HepG2 (cell line): ENCODE measurements around the gene MAFB. TPM values are rescaled to one million over a fixed set of nuclear protein-coding genes. Genes with fewer than 3 reads are reported as not detected.

Source experiments
- ATAC-seq: fragments of 200-7000 bp; cut with Tn5 transposase; 3 replicates; pipeline ENCODE4 v1.9.1; 2020; ENCODE audit warnings: mild to moderate bottlenecking, moderate library complexity
- BruUV-seq: library from RNA; stranded (reverse); fragments of 400-500 nt; replicated peaks from 2 replicates; lab custom pipeline; 2021; lab: Mats Ljungman, UMichigan
- CTCF ChIA-PET: fragments of 300-600 bp; formaldehyde crosslinking; extraction: SDS; loops from one replicate; lab custom pipeline; 2021; ENCODE audit warnings: low total read pairs, inconsistent platforms, low intra/inter-chr PET ratio; lab: Yijun Ruan, JAX
- POLR2A ChIA-PET: fragments of 350-600 bp; sonication (Branson Sonifier 250); formaldehyde crosslinking; loops from one replicate; lab custom pipeline; 2020; ENCODE audit warnings: antibody characterized with exemption, inconsistent platforms; lab: Yijun Ruan, JAX
- DNase-seq: peaks from one replicate; pipeline ENCODE4 v3.0.0-alpha.2; 2015; ENCODE audit warnings: low spot score
- FAIRE-seq: peaks from 3 replicates; lab custom pipeline; 2011; peaks lifted over from hg19 to GRCh38; lab: Jason Lieb, UNC
- H2AFZ ChIP-seq: one replicate; pipeline ENCODE4 v1.6.1; 2011; ENCODE audit warnings: low read length, inconsistent platforms
- H3K27ac ChIP-seq: fragments of 300-600 bp; 3 replicates; pipeline ENCODE4 v1.8.0; 2011; ENCODE audit warnings: mixed run types, mild to moderate bottlenecking, mixed read lengths, low read length, inconsistent platforms; ENCODE audit not compliant: insufficient read depth; ENCODE audit errors: extremely low read length
- H3K27me3 ChIP-seq, 2 experiments: fragments of 200-600 bp in 1 of 2; 2 replicates in 1 of 2; 3 replicates in 1 of 2; pipeline versions ENCODE4 v1.6.0 to v1.8.0; 2011; ENCODE audit warnings: low read length in 2 of 2, mild to moderate bottlenecking in 2 of 2, moderate library complexity in 2 of 2, inconsistent platforms in 1 of 2; ENCODE audit not compliant: insufficient read depth in 2 of 2, control insufficient read depth in 1 of 2
- H3K36me3 ChIP-seq, 2 experiments: fragments of 200-600 bp in 1 of 2; replicated peaks in 1 of 2; 2 replicates in 1 of 2; 3 replicates in 1 of 2; pipeline versions ENCODE4 v1.5.1 to v1.8.0; 2011; ENCODE audit warnings: low read length in 2 of 2, inconsistent platforms in 1 of 2; ENCODE audit not compliant: insufficient read depth in 2 of 2, control insufficient read depth in 1 of 2
- H3K4me1 ChIP-seq: 2 replicates; pipeline ENCODE4 v1.5.1; 2012; ENCODE audit warnings: low read length, inconsistent platforms; ENCODE audit not compliant: insufficient read depth
- H3K4me2 ChIP-seq: 2 replicates; pipeline ENCODE4 v1.6.0; 2011; ENCODE audit warnings: low read depth, low read length, inconsistent platforms
- H3K4me3 ChIP-seq, 3 experiments: fragments of 200-600 bp in 1 of 3; sonication (generic), shearing (Covaris generic) in 1 of 3; replicated peaks in 1 of 3; 2 replicates each; pipeline ENCODE4 v1.5.1; 2011 to 2016; ENCODE audit warnings: low read length in 3 of 3, inconsistent platforms in 2 of 3, low read depth in 2 of 3, mild to moderate bottlenecking in 2 of 3, control low read depth in 1 of 3, mixed read lengths in 1 of 3; ENCODE audit not compliant: insufficient read depth in 1 of 3
- H3K79me2 ChIP-seq: one replicate; pipeline ENCODE4 v1.6.1; 2011; ENCODE audit warnings: low read length, inconsistent platforms; ENCODE audit not compliant: insufficient read depth
- H3K9ac ChIP-seq: 2 replicates; pipeline ENCODE4 v1.6.0; 2011; ENCODE audit warnings: mild to moderate bottlenecking, low read depth, low read length, inconsistent platforms; ENCODE audit not compliant: insufficient read depth
- H3K9me3 ChIP-seq: 2 replicates; pipeline ENCODE4 v1.5.1; 2012; ENCODE audit warnings: mild to moderate bottlenecking, low read length
- H4K20me1 ChIP-seq: 2 replicates; pipeline ENCODE4 v1.6.0; 2011; ENCODE audit warnings: inconsistent platforms, mild to moderate bottlenecking, low read length, moderate library complexity; ENCODE audit not compliant: insufficient read depth
- SRSF9 ChIP-seq: fragments of 200-400 bp; formaldehyde crosslinking; IDR thresholded peaks from 2 replicates; pipeline ENCODE4 v1.6.1; 2018; ENCODE audit warnings: borderline replicate concordance, mild to moderate bottlenecking, low read depth, low read length; ENCODE audit not compliant: insufficient read depth, poor library complexity, severe bottlenecking
- TOPORS ChIP-seq: sonication (generic); formaldehyde crosslinking; IDR thresholded peaks from 2 replicates; pipeline ENCODE4 v1.8.0; 2023; ENCODE audit warnings: mild to moderate bottlenecking, missing genetic modification reagents
- XRCC5 ChIP-seq: fragments of 200-400 bp; formaldehyde crosslinking; optimal IDR thresholded peaks from 2 replicates; pipeline ENCODE3; 2017; ENCODE audit warnings: mild to moderate bottlenecking, low read length
- ZNF33A ChIP-seq: sonication (generic); formaldehyde crosslinking; IDR thresholded peaks from 2 replicates; pipeline ENCODE4 v1.5.1; 2020; ENCODE audit warnings: missing genetic modification reagents, mild to moderate bottlenecking, moderate library complexity, borderline replicate concordance
- ZNF556 ChIP-seq: sonication (generic); formaldehyde crosslinking; IDR thresholded peaks from 2 replicates; pipeline ENCODE4 v1.4.0; 2020; ENCODE audit warnings: mild to moderate bottlenecking, missing genetic modification reagents, borderline replicate concordance
- ZNF768 ChIP-seq: sonication (generic); formaldehyde crosslinking; IDR thresholded peaks from 2 replicates; pipeline ENCODE4 v1.4.0; 2020; ENCODE audit warnings: missing genetic modification reagents
- ZNF879 ChIP-seq: sonication (generic); formaldehyde crosslinking; IDR thresholded peaks from 2 replicates; pipeline ENCODE4 v1.8.1; 2023; ENCODE audit warnings: missing genetic modification reagents
- WGBS: methylation state at CpG from one replicate; pipeline ENCODE4 v1.1.6; 2017; ENCODE audit warnings: low lambda C conversion rate; 5-methylcytosine and 5-hydroxymethylcytosine counted together
- in situ Hi-C: cut with HindIII; loops from 2 replicates; pipeline ENCODE4 v1.10.0; 2017; ENCODE audit warnings: low pct_unique_long_range_greater_than_20kb; ENCODE audit not compliant: extremely low pct_ligation_motif_present
- intact Hi-C: fragments of 100-400 bp; cut with micrococcal nuclease; formaldehyde crosslinking; loops from one replicate; pipeline ENCODE4 v1.10.0; 2022; ENCODE audit not compliant: unreplicated experiment
- polyA plus RNA-seq, 8 experiments: library from polyadenylated mRNA; depleted of rRNA in 3 of 8; stranded (reverse) in 7 of 8; unstranded in 1 of 8; fragments of >200 nt; fragmentation: Illumina TruSeq in 4 of 8; extraction: Trizol in 4 of 8; gene quantifications; 2 replicates each; pipeline versions ENCODE4 v1.2.1 to v1.2.3, GENCODE V29; 2011 to 2016; ENCODE audit warnings: low read depth in 4 of 8, missing spikeins in 1 of 8, mixed read lengths in 1 of 8; ENCODE audit not compliant: insufficient read depth in 1 of 8
- total RNA-seq, 5 experiments: library from RNA; depleted of rRNA; stranded (reverse); fragments of >200 nt; fragmentation: Illumina TruSeq; extraction: Trizol; gene quantifications; 2 replicates each; pipeline ENCODE4 v1.2.3, GENCODE V29; 2016; ENCODE audit warnings: low read depth in 1 of 5
- TF ChIP-seq, protein P1 (sequence below): sonication (generic); formaldehyde crosslinking; IDR thresholded peaks from 2 replicates; pipeline ENCODE4 v1.8.1; 2023; ENCODE audit warnings: mild to moderate bottlenecking, missing genetic modification reagents
- TF ChIP-seq, protein P2 (sequence below): IDR thresholded peaks from 2 replicates; pipeline ENCODE4 v1.6.1; 2016
- TF ChIP-seq, protein P3 (sequence below): sonication (generic); formaldehyde crosslinking; IDR thresholded peaks from 2 replicates; pipeline ENCODE4 v1.9.0; 2021; ENCODE audit warnings: missing genetic modification reagents, borderline replicate concordance
- TF ChIP-seq, protein P4 (sequence below): sonication (generic); formaldehyde crosslinking; IDR thresholded peaks from 2 replicates; pipeline ENCODE4 v1.4.0; 2020; ENCODE audit warnings: mild to moderate bottlenecking, missing genetic modification reagents

The MAFB gene
- total and polyA plus RNA-seq, 2 of the 13 experiments (the other 11 are each of a cell fraction or from before 2014, with no cell fraction given): 0.08 to 0.11 TPM

DNA sequence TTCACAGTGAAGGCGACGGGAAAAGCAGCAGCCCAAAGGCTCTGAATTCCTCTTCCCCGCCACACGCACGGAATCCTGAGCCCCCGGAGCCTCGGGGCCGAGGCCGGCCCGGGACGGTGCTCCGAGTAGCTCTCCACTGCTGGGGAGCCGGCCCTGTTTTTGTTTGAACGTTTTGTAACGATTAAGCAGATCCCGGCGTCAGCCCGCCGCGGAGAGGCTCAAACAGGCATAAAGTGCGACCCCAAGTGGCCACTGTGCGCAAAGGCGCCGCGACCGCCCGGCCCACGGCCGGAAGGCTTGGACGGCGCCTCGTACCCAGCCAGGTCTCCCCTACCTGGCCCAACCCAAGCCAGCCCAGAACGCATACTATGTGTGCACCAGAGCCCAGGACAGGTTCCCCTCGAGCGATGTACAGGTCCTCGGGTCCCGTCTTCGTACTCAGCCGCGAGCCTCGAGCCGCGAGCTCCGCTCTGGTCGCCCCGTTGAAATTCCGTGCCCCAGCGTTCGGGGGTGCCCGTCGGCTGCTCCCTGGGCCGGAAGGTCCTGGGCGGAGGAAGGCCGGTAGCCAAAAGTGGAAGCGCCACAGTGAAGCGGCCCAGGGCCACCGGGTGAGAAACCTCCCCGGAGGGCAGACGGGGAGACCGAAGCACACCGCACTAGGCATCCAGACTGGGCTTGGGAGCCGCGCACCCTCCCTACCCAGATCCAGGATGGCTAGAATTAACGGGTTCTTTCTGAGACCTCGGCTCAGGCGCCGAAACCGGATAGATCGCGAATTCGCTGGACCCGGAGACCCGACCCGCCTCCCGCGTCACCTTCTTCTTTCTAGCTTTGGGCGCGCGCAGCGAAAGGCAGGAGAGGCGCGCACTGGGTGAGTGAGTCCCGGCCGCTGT is 1.2 kb upstream of the MAFB start (continued):
- TF ChIP-seq, protein P1, sequence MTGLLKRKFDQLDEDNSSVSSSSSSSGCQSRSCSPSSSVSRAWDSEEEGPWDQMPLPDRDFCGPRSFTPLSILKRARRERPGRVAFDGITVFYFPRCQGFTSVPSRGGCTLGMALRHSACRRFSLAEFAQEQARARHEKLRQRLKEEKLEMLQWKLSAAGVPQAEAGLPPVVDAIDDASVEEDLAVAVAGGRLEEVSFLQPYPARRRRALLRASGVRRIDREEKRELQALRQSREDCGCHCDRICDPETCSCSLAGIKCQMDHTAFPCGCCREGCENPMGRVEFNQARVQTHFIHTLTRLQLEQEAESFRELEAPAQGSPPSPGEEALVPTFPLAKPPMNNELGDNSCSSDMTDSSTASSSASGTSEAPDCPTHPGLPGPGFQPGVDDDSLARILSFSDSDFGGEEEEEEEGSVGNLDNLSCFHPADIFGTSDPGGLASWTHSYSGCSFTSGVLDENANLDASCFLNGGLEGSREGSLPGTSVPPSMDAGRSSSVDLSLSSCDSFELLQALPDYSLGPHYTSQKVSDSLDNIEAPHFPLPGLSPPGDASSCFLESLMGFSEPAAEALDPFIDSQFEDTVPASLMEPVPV: peak; percentile 76; the same call in 1 of the 2 replicates
- TF ChIP-seq, protein P2, sequence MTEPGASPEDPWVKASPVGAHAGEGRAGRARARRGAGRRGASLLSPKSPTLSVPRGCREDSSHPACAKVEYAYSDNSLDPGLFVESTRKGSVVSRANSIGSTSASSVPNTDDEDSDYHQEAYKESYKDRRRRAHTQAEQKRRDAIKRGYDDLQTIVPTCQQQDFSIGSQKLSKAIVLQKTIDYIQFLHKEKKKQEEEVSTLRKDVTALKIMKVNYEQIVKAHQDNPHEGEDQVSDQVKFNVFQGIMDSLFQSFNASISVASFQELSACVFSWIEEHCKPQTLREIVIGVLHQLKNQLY (CRISPR knock-in tag): no peak
- TF ChIP-seq TOPORS (CRISPR knock-in tag): no peak; the same call in 1 of the 2 replicates
- TF ChIP-seq ZNF879: no peak
- TF ChIP-seq XRCC5: peak; percentile 75

DNA sequence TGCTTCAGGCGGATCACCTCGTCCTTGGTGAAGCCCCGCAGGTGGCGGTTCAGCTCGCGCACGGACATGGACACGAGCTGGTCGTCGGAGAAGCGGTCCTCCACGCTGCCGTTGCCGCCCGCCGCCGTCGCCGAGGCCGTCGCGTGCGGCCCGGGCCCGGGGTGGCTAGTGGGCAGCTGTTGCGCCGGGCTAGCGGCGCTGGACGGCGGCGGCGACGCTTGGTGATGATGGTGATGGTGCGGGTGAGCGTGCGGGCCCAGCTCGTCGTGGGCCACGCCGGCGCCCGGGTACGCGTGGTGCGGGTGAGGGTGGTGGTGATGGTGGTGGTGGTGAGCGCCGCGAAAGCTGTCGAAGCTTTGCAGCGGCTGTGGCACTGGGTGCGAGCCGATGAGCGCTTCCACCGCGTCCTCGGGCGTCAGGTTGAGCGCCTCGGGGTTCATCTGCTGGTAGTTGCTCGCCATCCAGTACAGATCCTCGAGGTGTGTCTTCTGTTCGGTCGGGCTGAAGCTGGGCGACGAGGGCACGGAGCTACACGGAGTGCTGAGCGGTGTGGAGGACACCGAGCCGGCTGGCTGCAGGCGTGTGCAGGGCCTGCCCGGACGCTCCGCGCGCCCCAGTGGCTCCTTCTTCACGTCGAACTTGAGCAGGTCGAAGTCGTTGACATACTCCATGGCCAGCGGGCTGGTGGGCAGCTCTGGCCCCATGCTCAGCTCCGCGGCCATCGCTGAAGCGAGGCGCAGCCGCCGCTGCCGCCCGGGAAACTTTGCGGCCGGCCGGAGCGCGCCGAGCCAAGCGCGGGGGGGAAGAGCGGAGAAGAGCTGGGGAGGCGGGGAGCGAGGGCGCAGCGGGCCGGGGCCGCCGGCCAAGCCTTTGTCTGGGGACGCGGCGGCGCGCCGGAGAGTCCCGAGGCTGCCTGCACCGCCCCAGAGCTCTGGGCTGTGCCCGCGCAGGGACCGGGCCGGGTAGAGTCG is 622 bp downstream of the MAFB start:
- no TSS peak for BruUV-seq
- no peak for DNase-seq
- Histone ChIP-seq H4K20me1 (no peaks in the 10 kb centered on the region; the same call in 1 of the 2 replicates), H3K36me3 (no peaks in the 10 kb centered on the region), H3K9ac (no peak overlapping the region), H3K27me3 (peaks cover 17 to 55% of the 10 kb centered on the region in 2 experiments), H3K9me3 (no peaks in the 10 kb centered on the region), H3K4me2 (peak overlapping the region; percentile 93), H3K27ac (no peak overlapping the region), H3K4me3 (peak overlapping the region; percentile 50 to 75 (median 51)), H2AFZ (no peak overlapping the region), H3K79me2 (no peaks in the 10 kb centered on the region), H3K4me1 (peaks cover 13% of the 10 kb centered on the region; the same call in 1 of the 2 replicates)
- peak; percentile 3 for ATAC-seq
- POLR2A ChIA-PET: interaction anchor here (1.3 to 1.5 kb wide), 2 partner anchors 18 to 20 kb away, joined by 4 to 12 read pairs; no protein-coding TSS in a partner anchor
- intact Hi-C loops: no loop called here
- in situ Hi-C loops: loop anchor here (10.0 kb wide), 1 partner anchor 1574 kb away; no protein-coding TSS in a partner anchor
- CTCF ChIA-PET: interaction anchor here (1.3 to 2.5 kb wide), 2 partner anchors 422 to 1420 kb away, joined by 4 to 22 read pairs; no protein-coding TSS in a partner anchor
- FAIRE-seq: no peak
- WGBS: 50% methylated on average over 83 of the region's 120 CpGs
- TF ChIP-seq ZNF556 (CRISPR knock-in tag) (0 out of 2 replicates have a peak, but pooled peaks have one; percentile 4), ZNF768 (CRISPR knock-in tag) (no peak), SRSF9 (no peak), ZNF33A (CRISPR knock-in tag) (no peak)
- TF ChIP-seq, protein P3, sequence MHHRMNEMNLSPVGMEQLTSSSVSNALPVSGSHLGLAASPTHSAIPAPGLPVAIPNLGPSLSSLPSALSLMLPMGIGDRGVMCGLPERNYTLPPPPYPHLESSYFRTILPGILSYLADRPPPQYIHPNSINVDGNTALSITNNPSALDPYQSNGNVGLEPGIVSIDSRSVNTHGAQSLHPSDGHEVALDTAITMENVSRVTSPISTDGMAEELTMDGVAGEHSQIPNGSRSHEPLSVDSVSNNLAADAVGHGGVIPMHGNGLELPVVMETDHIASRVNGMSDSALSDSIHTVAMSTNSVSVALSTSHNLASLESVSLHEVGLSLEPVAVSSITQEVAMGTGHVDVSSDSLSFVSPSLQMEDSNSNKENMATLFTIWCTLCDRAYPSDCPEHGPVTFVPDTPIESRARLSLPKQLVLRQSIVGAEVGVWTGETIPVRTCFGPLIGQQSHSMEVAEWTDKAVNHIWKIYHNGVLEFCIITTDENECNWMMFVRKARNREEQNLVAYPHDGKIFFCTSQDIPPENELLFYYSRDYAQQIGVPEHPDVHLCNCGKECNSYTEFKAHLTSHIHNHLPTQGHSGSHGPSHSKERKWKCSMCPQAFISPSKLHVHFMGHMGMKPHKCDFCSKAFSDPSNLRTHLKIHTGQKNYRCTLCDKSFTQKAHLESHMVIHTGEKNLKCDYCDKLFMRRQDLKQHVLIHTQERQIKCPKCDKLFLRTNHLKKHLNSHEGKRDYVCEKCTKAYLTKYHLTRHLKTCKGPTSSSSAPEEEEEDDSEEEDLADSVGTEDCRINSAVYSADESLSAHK (CRISPR knock-in tag): no peak
- TF ChIP-seq, protein P4, sequence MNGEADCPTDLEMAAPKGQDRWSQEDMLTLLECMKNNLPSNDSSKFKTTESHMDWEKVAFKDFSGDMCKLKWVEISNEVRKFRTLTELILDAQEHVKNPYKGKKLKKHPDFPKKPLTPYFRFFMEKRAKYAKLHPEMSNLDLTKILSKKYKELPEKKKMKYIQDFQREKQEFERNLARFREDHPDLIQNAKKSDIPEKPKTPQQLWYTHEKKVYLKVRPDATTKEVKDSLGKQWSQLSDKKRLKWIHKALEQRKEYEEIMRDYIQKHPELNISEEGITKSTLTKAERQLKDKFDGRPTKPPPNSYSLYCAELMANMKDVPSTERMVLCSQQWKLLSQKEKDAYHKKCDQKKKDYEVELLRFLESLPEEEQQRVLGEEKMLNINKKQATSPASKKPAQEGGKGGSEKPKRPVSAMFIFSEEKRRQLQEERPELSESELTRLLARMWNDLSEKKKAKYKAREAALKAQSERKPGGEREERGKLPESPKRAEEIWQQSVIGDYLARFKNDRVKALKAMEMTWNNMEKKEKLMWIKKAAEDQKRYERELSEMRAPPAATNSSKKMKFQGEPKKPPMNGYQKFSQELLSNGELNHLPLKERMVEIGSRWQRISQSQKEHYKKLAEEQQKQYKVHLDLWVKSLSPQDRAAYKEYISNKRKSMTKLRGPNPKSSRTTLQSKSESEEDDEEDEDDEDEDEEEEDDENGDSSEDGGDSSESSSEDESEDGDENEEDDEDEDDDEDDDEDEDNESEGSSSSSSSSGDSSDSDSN (CRISPR knock-in tag): no peak; the same call in 1 of the 2 replicates
